Muscle layer of duodenum (tissue), 2 donors: ENCODE measurements around the gene TEX55.
"Not testable (repeated sequence)": the region's sequence is repeated elsewhere in the genome, so short reads cannot be mapped to it uniquely, and the experiment has no call there.

Experiments used
- H3K27ac ChIP-seq: one replicate; pipeline ENCODE4 v1.7.0; 2013; ENCODE audit warnings: mild to moderate bottlenecking, low read length
- H3K27me3 ChIP-seq: one replicate; pipeline ENCODE4 v1.7.0; 2013; ENCODE audit warnings: low read depth, mild to moderate bottlenecking, control low read depth, low read length
- H3K36me3 ChIP-seq, 2 donors: one replicate each; pipeline ENCODE4 v1.7.0; 2013; ENCODE audit warnings: low read length in 2 of 2, control low read depth in 1 of 2, mild to moderate bottlenecking in 1 of 2; ENCODE audit not compliant: insufficient read depth in 2 of 2, control insufficient read depth in 1 of 2
- H3K4me1 ChIP-seq, 2 donors: one replicate each; pipeline ENCODE4 v1.7.0; 2013; ENCODE audit warnings: low read length in 2 of 2, mild to moderate bottlenecking in 2 of 2, control low read depth in 1 of 2, moderate library complexity in 1 of 2; ENCODE audit not compliant: insufficient read depth in 2 of 2, control insufficient read depth in 1 of 2
- H3K4me3 ChIP-seq, 2 donors: one replicate each; pipeline ENCODE4 v1.7.0; 2013; ENCODE audit warnings: low read length in 2 of 2, low read depth in 1 of 2, mild to moderate bottlenecking in 1 of 2
- H3K9me3 ChIP-seq, 2 donors: one replicate each; pipeline ENCODE4 v1.7.0; 2013; ENCODE audit warnings: low read length in 2 of 2, control low read depth in 1 of 2, mild to moderate bottlenecking in 1 of 2; ENCODE audit not compliant: control insufficient read depth in 1 of 2
- donor health status: healthy.

The TEX55 gene

DNA sequence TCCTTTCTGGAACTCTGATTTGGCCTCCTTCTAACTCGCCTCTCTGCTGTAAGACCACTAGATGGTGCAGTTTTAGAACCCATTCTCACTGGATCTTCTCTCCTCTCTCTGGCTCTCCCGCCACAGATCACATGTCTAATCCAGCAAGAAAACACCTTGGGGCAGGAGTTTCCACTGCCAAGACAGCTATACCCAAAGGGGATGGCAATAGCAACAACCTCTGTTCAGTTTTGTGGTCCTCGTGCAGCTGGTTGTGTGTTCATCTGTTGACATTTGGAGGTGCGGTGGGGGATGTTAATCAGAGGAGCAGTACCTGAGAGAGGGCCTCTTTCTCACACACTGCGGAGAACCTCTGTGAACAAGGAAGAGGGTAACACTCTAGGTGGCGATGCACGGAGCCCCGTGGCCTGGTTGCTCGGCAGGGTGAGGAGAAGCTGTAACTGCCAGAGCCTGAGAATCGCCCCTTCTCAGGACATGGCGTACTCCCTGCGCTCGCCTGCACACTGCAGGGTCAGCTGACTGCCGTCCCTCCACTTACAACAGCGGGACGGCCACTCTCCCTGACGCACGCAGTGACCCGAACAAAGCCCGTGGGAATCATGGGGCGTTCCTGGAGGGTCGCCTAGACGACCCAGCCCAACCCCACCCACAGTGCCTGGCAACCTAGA, at the start of gene TEX55:
Gene TEX55, plus strand, starts transcription at position 666 of the 668 bp plus-strand sequence. CDS start 25 bp downstream, outside the sequence.
- Histone ChIP-seq H3K27me3 (no peaks in the 10 kb centered on the region), H3K4me1 (no peaks in the 10 kb centered on the region), H3K36me3 (no peaks in the 10 kb centered on the region), H3K4me3 (no peak within 1 kb of the TSS), H3K27ac (no peak within 1 kb of the TSS), H3K9me3 (no peaks in the 10 kb centered on the region)

DNA sequence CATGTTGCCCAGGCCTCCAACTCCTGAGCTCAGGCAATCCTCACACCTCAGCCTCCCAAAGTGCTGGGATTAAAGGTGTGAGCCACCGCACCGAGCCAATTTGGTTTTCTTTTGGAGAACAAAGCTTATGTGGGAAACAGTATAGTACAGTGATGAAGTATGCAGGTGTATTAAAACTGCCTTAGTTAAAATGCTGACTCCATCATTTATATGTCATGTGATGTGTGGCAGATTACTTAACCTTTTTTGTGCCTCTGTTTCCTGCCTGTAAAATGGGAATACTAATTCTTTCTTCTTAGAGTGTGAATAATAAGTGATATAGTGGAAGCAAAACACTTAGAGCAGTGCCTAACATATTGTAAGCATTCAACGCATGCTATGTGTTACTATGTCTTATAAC, 48.0 kb upstream of the TEX55 start:
- H3K4me3 ChIP-seq = no peak overlapping the region
- H3K27me3 ChIP-seq = no peaks in the 10 kb centered on the region
- H3K27ac ChIP-seq = no peak overlapping the region
- H3K4me1 ChIP-seq = no peaks in the 10 kb centered on the region
- H3K36me3 ChIP-seq = no peaks in the 10 kb centered on the region
- H3K9me3 ChIP-seq = no peaks in the 10 kb centered on the region

DNA sequence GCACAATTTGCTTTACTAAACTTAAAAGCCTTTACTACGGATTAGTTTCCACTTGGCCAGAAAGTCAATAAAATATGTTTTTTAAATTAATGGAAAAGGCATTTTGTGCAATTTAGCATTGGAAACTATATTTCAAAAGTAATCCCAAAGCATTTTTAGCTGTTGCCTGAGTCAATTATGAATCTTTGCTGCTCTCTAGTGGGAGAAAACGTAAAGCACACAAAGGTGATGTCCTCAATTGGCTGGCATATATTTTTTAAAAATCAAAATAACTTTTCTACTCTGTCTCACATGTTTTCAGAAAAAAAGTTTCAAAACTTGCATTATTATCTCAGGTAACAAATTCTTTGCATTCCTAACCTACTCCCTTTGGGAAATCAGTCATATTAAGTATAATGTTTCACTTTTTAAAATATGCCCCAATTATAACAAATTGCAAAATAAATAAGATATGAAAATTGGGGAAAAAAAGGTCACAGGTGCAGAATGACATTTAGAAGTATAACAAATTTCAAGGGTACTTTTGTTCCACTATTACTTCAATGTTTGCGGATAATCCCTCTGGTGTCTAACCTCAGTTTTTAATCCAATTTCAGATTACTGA, 47.2 kb upstream of the TEX55 start:
- Histone ChIP-seq H3K4me1 (no peaks in the 10 kb centered on the region), H3K9me3 (no peaks in the 10 kb centered on the region), H3K27me3 (no peaks in the 10 kb centered on the region), H3K4me3 (no peak overlapping the region), H3K27ac (no peak overlapping the region), H3K36me3 (no peaks in the 10 kb centered on the region)

DNA sequence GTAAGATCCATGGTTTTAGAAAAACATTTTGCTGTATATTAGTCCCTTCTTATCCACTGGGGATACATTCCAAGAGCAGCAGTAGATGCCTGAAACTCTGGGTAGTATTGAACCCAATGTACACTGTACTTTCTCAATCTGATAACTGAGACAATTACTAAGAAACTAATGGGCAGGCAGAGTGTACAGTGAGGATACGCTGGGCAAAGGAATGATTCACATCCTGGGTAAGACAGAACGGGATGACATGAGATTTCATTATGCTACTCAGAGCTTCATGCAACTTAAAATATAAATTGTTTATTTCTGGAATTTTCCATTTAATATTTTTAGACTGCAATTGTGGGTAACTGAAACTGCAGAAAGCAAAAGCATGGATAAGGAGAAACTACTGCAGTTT, 46.2 kb upstream of the TEX55 start:
- H3K27me3 ChIP-seq = no peaks in the 10 kb centered on the region
- H3K4me3 ChIP-seq = no peak overlapping the region
- H3K27ac ChIP-seq = no peak overlapping the region
- H3K4me1 ChIP-seq = no peaks in the 10 kb centered on the region
- H3K9me3 ChIP-seq = no peaks in the 10 kb centered on the region
- no peaks in the 10 kb centered on the region for H3K36me3 ChIP-seq

DNA sequence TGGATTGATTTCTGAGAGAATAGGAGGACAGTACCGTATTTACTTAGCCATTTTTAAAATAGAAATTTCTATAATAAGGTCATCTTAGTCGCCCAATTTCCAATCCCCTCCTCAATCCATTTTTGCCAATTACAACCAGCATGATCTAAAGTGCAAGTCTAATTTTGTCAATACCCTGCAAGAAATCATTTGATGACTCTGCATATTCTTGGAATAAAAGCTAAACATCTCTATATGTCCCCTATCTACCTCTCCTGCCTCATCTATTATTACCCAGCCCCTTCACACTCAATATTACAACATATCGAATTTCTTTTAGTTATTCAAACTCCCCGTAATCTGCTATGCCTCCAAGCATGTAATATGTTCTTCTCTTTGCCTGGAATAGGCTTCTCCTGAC, 41.9 kb upstream of the TEX55 start:
- Histone ChIP-seq H3K4me3 (no peak overlapping the region), H3K36me3 (no peaks in the 10 kb centered on the region), H3K27ac (no peak overlapping the region), H3K27me3 (no peaks in the 10 kb centered on the region), H3K4me1 (no peaks in the 10 kb centered on the region), H3K9me3 (no peaks in the 10 kb centered on the region)

DNA sequence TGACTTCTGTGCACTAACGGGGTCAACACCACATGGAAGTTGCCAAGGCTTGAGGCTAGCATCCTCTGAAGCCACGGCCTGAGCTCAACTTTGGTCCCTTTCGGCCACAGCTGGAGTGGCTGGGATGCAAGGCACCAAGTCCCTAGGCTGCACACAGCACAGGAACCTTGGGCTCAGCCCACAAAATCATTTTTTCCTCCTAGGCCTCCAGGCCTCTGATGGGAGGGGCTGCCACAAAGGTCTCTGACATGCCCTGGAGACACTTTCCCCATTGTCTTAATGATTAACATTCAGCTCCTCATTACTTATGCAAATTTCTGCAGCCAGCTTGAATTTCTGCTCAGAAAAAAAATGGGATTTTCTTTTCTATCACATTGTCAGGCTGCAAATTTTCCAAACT, 27.6 kb upstream of the TEX55 start:
- not testable (repeated sequence) for H3K27ac ChIP-seq, H3K36me3 ChIP-seq

DNA sequence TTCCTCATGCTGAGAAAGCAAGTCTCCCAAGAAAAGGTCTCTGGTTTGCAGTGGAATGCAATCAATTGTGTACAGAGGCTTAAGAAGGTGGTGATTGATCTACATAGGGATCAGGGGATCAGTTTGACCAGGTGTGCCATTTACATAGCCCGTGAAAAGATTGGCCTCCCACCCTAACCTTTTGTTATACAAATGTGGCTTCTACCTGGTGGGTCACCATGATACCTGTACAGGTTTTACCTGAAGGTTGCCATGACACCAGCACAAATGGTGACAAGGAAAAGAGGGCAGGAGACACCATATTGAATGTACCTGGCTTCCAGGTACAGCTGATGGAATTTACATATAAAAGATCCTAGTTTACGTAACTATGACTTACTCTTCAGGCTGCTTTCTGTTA, 25.5 kb upstream of the TEX55 start:
- H3K27ac ChIP-seq = no peak overlapping the region
- no peaks in the 10 kb centered on the region for H3K27me3 ChIP-seq
- H3K36me3 ChIP-seq = no peaks in the 10 kb centered on the region
- no peaks in the 10 kb centered on the region for H3K4me1 ChIP-seq
- H3K9me3 ChIP-seq = no peaks in the 10 kb centered on the region
- no peak overlapping the region for H3K4me3 ChIP-seq

More for the DNA sequence above, 27.6 kb upstream of the TEX55 start:
- not testable (repeated sequence) for H3K27me3 ChIP-seq, H3K9me3 ChIP-seq, H3K4me3 ChIP-seq, H3K4me1 ChIP-seq

DNA sequence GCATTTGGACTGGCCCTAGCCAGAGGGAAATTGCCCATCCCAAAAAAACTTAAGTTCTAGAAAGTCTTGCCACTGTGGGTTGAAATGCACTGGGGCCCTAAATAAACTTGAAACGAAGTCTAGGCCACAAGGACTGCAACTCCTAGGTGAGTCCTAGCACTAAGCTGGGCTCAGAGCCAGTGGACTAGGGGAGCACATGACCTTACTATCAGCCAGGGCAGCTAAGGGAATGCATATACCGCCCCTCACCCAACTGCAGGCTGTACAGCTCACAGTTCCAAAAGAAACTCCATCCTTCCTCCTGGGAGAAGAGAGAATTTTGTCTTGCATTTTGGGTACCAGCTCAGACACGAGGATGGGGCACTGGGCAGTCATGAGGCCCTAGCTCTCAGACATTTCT, 23.6 kb upstream of the TEX55 start:
- Histone ChIP-seq H3K4me3 (no peak overlapping the region), H3K4me1 (no peaks in the 10 kb centered on the region), H3K36me3 (no peaks in the 10 kb centered on the region), H3K27me3 (no peaks in the 10 kb centered on the region), H3K27ac (no peak overlapping the region), H3K9me3 (no peaks in the 10 kb centered on the region)

DNA sequence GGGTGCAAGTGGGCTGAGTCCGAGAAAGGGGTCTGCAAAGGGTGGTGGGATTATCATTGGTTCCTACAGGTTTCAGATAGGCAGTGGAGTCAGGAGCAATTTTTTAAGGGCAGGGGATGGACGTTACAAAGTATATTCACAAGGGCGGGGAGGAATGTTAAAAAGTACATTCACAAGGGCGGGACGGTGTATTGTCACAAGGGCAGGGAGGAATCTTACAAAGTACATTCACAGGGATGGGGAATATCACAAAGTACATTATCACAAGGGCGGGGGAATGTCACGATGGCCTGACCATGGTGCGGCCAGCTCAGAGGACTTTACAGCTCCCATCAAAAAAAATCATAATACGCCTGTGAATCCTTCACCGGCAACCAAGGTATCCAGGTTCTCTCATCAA, 20.6 kb upstream of the TEX55 start:
- no peaks in the 10 kb centered on the region for H3K9me3 ChIP-seq
- no peaks in the 10 kb centered on the region for H3K4me1 ChIP-seq
- no peaks in the 10 kb centered on the region for H3K36me3 ChIP-seq
- no peaks in the 10 kb centered on the region for H3K27me3 ChIP-seq
- no peak overlapping the region for H3K4me3 ChIP-seq
- H3K27ac ChIP-seq = no peak overlapping the region

DNA sequence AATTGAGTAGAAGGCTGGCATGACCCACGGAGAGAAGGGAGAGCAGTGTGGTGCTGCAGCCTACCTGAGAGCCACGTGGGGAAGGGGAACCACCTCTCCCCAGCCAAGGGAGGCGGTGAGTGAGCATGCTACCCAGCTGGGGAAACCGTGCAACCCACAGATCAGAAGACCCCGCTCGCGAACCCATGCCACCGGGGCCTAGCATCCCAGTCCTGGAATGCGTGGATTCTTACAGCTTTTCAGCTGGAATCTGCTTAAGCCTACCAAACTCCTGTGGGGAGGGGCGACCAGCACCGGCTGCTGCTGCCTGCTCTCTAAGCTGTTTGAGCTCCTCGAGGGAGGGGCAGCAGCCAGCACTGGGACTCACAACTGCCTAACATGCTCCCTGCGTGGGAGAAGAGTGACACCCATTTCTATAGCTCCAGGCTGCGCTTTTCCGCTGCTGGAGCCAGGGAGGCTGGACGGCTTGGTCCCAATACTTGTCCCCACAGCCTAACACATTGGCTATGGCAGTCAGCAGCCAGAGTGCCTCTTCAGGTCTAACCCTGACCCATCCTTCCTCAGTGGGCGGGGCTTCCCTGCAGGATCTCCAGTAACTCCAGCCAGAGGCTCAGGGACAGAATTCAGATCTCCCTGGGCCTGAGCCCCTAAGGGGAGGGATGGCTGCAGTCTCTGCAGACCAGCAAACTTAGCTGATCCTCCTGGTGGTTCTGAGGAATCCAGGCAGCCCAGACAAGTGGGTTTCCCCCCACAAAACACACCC, 20.0 kb upstream of the TEX55 start:
- H3K36me3 ChIP-seq = no peaks in the 10 kb centered on the region
- H3K4me1 ChIP-seq = no peaks in the 10 kb centered on the region
- no peaks in the 10 kb centered on the region for H3K9me3 ChIP-seq
- no peak overlapping the region for H3K4me3 ChIP-seq
- no peak overlapping the region for H3K27ac ChIP-seq
- H3K27me3 ChIP-seq = no peaks in the 10 kb centered on the region

DNA sequence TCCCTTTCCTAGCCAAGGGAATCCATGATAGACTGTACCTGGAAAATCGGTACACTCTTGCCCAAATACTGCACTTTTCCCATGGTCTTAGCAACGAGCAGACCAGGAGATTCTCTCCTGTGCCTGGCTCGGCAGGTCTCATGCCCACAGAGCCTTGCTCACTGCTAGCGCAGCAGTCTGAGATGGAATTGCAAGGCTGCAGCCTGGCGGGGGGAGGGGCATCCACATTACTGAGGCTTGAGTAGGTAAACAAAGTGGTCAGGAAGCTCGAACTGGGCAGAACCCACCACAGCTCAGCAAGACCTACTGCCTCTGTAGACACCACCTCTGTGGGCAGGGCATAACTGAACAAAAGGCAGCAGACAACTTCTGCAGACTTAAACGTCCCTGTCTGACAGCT, 15.7 kb upstream of the TEX55 start:
- H3K27me3 ChIP-seq, H3K4me1 ChIP-seq, H3K36me3 ChIP-seq, H3K4me3 ChIP-seq, H3K27ac ChIP-seq, H3K9me3 ChIP-seq: not testable (repeated sequence)
